ENCODE data around the gene ZMIZ1.

ZMIZ1 gene

DNA sequence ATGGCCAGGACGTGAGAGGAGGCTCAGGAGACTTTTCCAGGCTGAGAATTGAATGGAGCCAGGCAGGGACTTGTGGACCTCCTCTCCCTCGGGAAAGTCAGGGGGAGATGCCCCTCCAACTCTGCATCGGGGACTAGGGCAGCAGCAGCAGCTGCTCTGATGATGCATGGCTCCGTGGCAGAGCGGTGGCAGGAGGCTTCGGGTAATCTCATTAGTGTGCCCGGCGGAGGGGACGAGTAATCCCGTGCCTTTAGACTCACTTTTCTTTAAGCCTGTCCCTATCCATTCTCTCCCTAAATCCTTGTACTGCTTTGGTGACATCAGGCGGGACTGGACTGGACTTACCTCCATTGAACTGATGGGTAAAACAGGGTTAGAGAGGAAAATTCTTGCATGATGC, 75.1 kb downstream of the ZMIZ1 start:
- no peak overlapping the region for H3K4me3 ChIP-seq (ENCODE audit: low read length)
- no peak for DNase-seq (ENCODE audit: low read depth, low spot score)

DNA sequence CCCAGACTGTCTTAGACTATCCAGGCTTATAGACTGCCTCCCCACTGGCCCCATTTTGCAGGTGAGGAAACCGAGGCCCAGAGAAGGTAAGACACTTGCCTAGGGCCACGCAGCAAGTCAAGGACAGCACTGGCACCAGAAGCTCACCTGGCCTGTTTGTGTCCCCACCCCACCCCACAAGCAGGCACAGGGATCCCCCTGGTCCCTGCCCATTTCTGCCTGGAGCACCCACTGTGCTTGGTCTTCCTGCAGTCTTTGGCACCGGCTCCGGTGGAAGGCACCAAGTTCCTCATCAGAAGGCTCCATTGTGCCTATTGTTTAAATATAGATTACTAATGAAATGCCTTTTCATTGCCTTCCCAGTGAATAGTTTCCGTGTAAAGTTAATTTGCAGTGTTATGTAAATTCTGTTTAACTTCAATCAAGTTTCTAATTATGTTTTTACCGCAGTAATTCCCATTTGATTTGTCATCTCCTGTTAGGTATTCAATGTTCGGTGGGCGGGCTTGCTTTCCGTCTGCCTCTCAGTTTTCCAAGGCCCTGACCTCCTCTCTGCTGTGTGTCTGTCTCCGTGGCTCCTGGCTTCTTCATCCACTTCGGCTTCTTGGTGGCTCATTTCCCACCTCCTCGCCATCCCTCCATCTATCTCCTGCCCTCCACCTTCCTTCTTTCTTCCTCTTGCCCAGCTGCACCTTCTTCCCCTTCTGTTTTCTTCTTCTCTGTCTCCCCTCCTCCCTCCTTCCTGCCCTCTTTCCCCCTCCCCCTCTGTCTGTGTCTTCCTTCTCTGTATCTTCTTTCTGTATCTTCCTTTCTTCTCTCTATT, 75.8 kb downstream of the ZMIZ1 start:
- no peak for DNase-seq (ENCODE audit: low read depth, low spot score)
- no peak overlapping the region for H3K4me3 ChIP-seq (ENCODE audit: low read length)

DNA sequence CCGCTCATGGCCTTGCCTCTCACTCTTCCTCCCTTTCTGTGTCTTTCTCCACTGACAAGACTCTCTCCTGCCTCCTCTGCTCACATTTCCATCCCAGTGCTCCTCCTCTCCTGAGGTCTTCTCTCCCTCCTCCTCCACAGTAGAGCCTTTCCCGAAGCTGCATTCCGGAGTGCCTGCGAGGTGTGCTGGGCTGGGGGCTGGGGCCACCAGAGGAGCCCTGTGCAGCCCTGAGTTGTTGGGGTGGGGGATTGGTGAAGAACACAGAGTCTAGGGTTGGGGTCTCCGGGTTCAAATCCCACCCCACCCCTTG, 76.4 kb downstream of the ZMIZ1 start:
- DNase-seq (ENCODE audit: low read depth, low spot score): no peak
- H3K4me3 ChIP-seq (ENCODE audit: low read length): no peak overlapping the region

DNA sequence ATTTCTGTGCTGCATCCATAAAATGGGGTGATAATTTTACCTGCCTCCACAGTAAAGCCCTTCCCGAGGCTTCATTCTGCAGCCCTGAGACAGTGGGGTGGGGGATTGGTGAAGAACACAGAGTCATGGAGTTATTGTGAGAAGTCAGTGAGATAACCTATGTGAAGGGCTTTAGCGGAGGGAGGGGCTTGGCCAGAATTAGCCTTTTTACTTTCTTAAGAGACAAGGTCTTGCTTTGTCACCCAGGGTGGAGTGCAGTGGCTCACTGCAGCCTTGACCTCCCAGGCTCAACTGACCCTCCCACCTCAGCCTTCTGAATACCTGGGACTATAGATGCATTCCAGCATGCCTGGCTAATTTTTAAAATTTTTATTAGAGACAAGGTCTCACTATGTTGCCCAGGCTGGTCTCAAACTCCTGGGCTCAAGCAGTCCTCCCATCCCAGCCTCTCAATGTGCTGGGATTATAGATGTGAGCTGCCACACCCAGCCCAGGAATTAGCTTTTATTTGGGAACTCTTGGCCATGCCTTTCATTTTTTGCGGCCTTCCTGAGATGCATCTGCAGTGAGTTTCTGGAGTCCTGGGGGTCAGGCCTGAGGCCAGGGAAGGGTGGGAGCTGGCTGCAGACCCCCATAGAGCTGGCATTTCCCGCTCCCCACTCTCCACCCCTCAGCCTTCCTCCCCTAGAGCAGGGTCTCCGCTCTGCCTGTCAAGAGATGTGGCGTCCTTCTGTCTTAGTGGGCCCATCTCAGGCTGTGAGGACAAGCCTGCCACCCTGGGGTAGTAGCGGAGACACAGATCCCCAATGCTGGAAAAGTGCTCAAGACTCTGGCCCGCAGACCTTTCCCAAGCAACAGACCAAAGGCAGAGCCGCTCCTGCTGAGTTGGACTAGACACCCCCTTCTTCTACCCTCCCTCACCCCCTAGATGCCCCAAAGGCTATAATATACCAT, 77.0 kb downstream of the ZMIZ1 start:
- H3K4me3 ChIP-seq (ENCODE audit: low read length): no peak overlapping the region
- DNase-seq (ENCODE audit: low read depth, low spot score): no peak

DNA sequence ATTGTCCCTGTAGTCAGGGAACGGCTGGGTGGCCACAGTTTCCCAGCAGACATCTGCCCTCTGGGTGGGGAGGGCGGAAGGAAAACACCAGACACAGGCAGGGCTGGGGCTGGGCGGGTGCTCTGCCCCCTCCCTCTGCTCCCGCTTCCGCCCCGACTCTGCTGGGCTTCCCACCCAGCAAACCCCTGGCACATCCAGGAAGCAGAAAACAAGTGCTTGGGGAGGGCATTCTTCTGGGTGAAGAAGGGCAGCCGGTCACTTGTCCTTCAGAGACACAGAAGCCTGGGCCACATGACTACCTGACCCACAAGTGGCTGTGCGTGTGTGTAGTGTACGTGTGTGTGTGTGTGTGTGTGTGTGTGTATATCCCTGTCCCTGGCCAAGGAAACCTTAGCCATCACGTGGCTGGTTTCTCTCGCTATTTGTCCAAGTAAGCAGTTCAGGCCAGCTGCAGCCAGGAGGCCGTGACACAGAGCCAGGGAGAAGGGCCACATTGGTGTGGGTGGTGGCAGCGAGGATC, 77.9 kb downstream of the ZMIZ1 start:
- no peak for DNase-seq (ENCODE audit: low read depth, low spot score)
- H3K4me3 ChIP-seq (ENCODE audit: low read length): no peak overlapping the region

DNA sequence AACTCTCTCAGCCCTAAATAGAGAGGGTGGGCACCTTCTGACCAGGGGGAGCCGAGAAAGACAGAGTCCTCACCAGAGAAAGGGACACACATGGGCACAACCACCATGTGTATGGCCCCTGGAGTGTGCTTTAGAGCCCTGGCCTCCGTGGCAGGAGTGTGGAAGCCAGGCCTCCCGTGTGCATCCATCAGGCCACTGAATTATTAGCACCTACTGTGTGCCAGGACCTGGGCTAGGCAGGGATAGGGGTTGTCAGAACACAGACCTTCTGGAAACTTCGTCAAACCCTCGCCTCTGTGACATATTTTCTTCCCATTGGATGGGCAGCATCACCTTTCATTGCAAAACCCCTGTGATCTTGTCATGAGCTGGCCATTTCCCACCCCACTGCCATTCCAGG, 78.5 kb downstream of the ZMIZ1 start:
- no peak overlapping the region for H3K4me3 ChIP-seq (ENCODE audit: low read length)
- no peak for DNase-seq (ENCODE audit: low read depth, low spot score)

DNA sequence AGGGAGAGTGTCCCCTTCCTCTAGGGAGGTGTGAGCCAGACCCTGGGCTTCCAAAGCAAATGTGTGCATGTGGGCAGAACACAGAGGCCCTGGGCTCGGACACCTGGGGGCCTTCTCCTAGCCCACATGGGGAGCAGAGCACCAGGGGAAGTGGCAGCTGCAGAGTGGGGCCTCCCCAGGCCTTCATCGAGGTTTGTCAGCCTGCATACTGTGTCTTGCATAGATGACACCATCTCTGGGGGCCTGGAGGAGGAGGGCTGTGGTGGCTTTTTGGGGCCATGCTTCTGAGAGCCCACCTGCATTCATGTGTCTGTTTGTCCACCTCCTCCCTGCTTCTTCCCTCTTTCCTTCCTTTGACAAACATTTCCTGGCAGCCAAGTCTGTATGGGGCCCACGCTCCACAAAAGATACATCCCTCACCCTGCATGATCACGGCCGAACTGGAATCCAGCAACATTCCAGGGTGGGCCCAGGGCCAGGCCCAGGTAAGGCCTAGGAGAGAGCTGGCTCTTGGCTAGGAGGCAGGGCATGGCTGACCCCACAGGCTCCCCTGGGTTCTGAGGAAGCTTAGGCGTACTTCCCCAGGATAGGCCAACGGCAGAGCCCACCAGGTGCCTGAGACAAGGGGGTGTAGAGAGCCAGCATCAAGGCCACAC, 79.2 kb downstream of the ZMIZ1 start:
- H3K4me3 ChIP-seq (ENCODE audit: low read length): no peak overlapping the region
- no peak for DNase-seq (ENCODE audit: low read depth, low spot score)

DNA sequence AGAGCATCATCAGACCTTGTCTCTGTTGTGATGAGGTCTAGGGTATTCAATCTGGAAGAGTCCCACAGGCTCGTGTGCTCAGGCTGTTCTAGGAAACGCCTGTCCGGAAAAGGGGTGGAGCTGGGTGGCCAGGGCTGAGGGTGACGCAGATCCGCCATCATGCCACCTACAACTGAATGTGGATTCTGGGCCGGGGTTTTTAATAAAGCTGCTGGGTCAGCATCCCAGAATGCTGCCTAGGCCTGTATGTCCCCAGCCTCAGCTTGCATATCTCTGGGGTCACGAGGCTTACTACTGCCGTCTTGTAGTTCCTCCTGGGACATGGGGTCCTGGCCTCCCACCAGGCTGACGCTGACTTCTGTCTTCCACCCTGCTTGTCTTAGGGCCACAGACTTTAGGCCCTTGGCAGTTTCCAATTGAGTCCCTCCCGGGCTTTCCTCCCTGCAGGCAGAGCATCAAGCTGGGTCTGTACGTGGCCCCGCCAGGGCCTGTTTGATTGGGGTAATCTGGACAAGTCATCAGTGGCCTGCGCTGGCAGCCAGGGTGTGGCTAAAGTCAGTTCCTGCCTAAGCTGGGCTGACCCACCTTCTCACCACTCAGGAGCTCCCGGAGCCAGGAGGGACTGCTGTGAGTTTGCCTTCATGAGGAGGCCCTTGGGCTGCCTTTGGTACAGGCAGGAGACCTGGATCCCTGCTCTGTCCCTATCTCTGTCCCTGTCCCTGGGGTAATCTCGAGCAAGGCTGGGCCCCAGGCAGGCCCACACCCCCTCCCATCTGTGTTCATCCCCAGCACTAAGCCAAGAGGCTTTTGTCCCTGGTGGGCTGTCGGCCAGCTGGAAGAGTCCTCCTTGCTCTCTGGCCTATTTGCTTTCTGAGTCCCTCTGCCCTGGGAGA, 79.9 kb downstream of the ZMIZ1 start:
- no peak overlapping the region for H3K4me3 ChIP-seq (ENCODE audit: low read length)
- DNase-seq (ENCODE audit: low read depth, low spot score): no peak

DNA sequence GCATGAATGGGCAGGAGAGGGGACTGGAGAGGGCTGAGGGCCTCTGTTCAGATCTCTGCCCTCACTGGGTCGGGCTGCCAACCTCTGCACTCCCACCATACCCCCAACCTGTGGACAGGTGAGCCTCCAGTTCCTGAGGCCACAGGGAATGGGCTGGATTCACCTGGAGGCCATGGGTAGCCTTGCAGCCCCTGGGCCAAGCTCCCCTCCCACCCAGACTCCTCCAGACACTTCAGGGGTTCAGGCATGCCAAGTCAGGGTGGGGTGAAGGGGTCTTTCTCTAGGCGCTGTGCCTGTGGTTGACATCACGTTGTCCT, 80.5 kb downstream of the ZMIZ1 start:
- DNase-seq (ENCODE audit: low read depth, low spot score): no peak
- no peak overlapping the region for H3K4me3 ChIP-seq (ENCODE audit: low read length)

DNA sequence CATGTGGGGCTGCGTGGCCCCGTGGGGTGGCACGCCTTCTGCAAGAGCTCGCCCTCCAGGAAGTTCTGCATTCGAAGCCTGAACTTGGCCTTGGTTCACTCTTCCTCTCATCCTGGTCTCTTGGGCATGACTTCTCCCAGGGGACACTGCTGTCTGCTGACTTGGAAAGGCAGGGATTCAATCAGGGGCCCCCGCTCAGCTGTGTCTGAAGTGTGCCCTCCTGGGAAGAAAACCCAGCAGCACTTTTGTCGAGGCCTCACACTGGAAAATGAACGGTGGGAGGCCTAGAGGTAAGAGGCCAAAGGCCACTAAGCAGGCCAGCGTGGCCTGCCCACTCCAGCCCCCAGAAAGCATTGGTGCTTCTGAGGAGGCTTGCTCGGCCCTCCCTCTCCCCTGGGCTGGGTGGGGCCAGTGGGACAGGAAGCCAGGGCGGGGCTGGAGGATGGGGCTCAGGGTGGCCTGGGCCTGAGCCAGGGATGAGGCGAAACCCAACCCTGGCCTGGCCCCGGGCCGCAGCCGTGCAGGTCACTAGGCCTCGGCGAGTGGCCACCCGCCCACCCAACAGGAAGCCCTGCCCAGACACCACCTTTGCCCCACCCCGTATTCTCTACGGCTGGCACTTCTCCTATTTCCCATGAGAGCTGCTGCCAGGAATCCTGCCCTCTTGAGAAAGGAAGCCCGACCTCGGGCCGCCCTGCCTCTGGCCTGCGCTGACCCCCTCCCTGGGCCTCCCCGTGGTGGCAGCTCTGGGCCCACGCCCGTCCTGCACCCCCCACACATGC, 81.1 kb downstream of the ZMIZ1 start:
- no peak overlapping the region for H3K4me3 ChIP-seq (ENCODE audit: low read length)
- DNase-seq (ENCODE audit: low read depth, low spot score): no peak

DNA sequence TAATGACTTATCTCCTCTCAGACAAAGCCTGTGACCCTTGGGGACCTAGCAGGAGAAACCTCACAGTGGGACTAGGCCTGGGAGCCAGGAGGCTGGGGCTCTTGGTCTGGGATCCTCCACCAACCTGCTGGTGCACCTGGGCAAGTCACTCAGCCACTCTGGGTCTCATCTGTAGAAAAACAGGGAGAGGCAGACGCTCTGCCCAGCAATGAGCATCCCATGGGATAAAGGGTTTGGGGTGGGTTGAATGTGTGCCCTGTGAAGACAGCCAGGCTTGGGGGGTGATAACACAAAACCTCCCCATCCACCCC, 81.6 kb downstream of the ZMIZ1 start:
- no peak for DNase-seq (ENCODE audit: low read depth, low spot score)
- no peak overlapping the region for H3K4me3 ChIP-seq (ENCODE audit: low read length)

DNA sequence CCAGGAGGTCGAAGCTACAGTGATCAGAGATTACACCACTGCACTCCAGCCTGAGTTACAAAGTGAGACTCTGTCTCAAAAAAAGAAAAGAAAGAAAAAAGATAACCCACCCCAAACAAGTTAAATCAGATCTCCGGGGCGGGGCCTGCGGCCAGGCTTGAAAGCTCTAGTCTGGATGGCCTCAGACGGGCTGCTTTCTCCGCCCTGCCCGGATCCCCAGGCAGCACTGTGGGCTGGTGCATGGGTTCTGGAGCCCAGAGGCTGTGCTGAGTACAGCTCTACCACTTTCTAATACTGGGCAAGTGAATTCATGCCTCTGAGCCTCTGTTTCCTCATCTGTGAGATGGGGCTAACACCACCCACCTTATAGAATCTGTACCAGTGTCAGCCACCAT, 83.7 kb downstream of the ZMIZ1 start:
- DNase-seq (ENCODE audit: low read depth, low spot score): no peak
- H3K4me3 ChIP-seq (ENCODE audit: low read length): no peak overlapping the region

DNA sequence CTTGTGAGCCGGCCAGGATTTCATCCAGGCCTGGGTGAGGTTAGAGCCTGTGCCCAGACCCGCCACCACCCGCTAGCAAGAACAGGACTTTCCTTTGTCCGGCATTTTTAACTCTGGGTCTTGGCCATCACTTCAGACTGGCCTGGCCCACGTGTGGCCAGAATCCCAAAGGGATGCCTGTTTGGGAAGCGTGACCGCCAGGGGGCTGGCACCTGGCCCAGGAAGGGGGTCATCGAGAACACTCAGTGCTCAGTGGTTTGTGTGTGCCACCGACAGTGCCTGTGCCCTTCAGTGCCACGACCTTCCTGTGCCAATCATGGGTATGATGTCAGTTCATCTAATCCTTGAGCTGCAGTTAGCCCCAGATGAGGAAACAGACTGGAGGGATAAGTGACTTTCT, 85.0 kb downstream of the ZMIZ1 start:
- no peak overlapping the region for H3K4me3 ChIP-seq (ENCODE audit: low read length)
- no peak for DNase-seq (ENCODE audit: low read depth, low spot score)

DNA sequence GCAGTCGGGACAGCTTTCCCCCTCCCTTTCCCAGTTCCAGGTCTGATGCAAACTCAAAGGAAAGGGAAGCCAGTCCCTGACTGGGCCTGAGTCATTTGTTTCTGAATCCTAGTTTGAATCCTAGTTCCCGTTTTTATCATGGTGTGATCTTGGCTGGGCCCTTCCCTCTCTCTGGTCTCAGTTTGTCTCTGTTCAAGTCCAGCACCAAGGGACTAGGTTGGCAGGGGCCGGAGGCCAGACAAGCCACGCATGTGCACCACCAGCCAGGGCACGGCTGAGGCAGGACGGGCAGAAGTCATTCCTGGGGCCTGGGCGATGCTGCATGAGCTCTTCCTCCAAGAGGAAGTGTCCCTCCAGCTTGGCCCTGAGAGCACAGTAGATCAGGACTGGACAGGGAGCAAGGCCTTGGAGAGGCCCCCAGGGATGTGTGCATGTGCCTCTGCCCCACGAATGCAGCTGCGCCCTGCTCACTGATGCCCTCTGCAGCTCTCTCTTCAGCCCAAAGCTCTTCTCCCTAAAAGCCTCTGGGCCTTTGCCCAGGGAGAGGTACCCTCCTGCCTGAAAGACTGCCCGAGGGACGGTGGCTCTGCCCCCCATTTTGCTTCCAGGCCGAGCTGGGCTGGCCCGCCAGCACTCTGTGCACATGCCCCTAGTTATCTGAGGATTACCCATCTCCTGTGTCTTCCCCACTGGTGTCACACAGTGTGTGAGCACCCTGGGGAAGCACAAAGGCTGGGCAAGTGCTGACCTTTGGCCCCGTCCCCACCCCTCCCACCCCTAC, 86.7 kb downstream of the ZMIZ1 start:
- no peak for DNase-seq (ENCODE audit: low read depth, low spot score)
- H3K4me3 ChIP-seq (ENCODE audit: low read length): no peak overlapping the region

DNA sequence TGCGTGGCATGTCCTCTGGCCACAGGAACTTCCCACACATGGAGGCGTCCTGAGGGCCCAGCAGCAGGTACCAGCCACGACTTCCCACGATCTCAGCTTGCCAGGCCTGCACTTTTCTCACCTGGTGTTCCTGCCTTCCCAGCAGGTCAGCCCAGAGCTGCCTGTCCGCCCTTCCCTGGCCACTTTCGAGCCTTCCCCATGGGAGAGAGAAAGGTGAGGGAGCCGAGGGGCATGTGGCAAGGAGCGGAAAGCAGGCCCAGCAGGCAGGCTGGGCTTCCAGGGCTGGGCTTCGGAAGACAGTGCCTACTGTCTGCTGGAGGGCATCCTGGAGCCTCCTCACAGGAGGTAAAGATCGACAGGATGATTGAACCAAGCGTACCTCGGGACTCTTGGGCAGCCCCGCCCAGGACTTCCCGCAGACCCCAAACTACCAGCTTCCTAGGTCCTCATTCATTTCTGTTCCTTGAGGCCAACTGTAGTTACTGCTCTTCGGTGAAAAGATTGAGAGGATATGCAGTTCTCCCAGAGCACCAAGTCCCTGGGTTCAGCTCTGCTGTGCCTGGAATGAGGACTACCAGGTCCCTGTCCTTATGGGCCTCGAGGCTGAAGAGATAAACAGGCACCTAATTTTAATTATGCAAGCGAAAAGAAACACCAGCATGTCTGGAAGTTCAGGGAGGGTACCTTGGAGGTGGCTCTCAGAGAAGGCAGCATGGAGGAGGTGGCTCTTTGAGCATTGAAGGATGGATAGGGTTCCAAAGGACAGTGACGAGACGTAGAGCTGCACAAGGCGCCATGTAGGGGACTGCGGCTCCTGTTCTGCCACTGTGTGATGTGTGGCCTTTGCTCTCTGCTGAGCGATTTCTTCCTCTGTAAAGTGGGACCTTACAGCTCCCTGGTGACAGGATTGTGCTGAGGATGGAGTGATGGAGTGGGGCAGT, 87.8 kb downstream of the ZMIZ1 start:
- H3K4me3 ChIP-seq (ENCODE audit: low read length): no peak overlapping the region
- DNase-seq (ENCODE audit: low read depth, low spot score): no peak

DNA sequence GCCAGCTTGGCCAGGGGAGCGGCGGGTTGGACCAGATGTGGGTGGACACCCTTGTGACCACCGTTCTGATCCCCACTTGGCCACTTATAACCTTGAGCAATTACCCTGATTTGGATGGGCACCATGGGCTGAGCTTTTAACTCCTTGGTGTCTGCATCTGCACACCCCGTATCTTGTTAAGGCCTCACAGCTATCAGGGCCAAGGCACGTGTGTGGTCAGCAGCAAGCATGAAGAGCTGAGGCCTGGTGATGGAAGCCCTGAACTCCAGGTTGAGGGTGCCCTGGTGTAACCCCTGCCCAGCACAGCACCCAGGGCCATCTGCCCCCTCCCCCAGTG, 89.2 kb downstream of the ZMIZ1 start:
- no peak overlapping the region for H3K4me3 ChIP-seq (ENCODE audit: low read length)
- DNase-seq (ENCODE audit: low read depth, low spot score): no peak

Data from Jurkat, Clone E6-1 (cell line).